CD4-positive, alpha-beta T cell treated with Interleukin-6 at 100 ng/mL for 8 hours (primary cell): ENCODE data around the gene ZNF132.
"Not testable (repeated sequence)": the region's sequence is repeated elsewhere in the genome, so short reads cannot be mapped to it uniquely, and the experiment has no call there.

Experiments
- DNase-seq: peaks from one replicate; pipeline ENCODE4 v3.0.0-alpha.2; 2020; ENCODE audit warnings: mixed read lengths, low spot score

The ZNF132 gene

GRCh38 chr19:58466760-58467589, 27.0 kb upstream of the ZNF132 start, which contains the start of gene ZNF324:
ZNF324 (plus strand) TSS chr19:58467080; CDS start chr19:58469186, 2,106 bp downstream.
- peak; percentile 96 for DNase-seq

- DNase-seq = no peak
Observed at GRCh38 chr19:58466089-58466759, 26.3 kb upstream of the ZNF132 start.

- no peak for DNase-seq
Observed at GRCh38 chr19:58460039-58460438, 20.1 kb upstream of the ZNF132 start.

GRCh38 chr19:58456111-58456510, 16.2 kb upstream of the ZNF132 start:
- DNase-seq = no peak

- no peak for DNase-seq
Observed at GRCh38 chr19:58455306-58455705, 15.4 kb upstream of the ZNF132 start.

GRCh38 chr19:58453743-58454142, 13.8 kb upstream of the ZNF132 start:
- DNase-seq = no peak

- peak; percentile 96 for DNase-seq
Observed at GRCh38 chr19:58451358-58452101, 11.6 kb upstream of the ZNF132 start, which contains the start of gene ZNF324B. ZNF324B (plus strand) TSS chr19:58451622; CDS start chr19:58453702, 2,080 bp downstream.

- DNase-seq = no peak
Observed at GRCh38 chr19:58450856-58451357, 11.0 kb upstream of the ZNF132 start.

GRCh38 chr19:58449980-58450379, 10.0 kb upstream of the ZNF132 start:
- DNase-seq = not testable (repeated sequence)

- DNase-seq = not testable (repeated sequence)
Observed at GRCh38 chr19:58448860-58449259, 8.9 kb upstream of the ZNF132 start.

- not testable (repeated sequence) for DNase-seq
Observed at GRCh38 chr19:58442986-58443385, 3.0 kb upstream of the ZNF132 start.

GRCh38 chr19:58440556-58440955, 603 bp upstream of the ZNF132 start:
- no peak for DNase-seq

- DNase-seq = no peak
Observed at GRCh38 chr19:58434217-58434616, 5.7 kb downstream of the ZNF132 start.

GRCh38 chr19:58429745-58430144, 10.2 kb downstream of the ZNF132 start:
- no peak for DNase-seq

GRCh38 chr19:58428617-58429016, 11.3 kb downstream of the ZNF132 start:
- no peak for DNase-seq

GRCh38 chr19:58417071-58417470, 22.9 kb downstream of the ZNF132 start:
- DNase-seq = no peak

GRCh38 chr19:58416604-58417003, 23.3 kb downstream of the ZNF132 start:
- no peak for DNase-seq

- no peak for DNase-seq
Observed at GRCh38 chr19:58409010-58409790, 30.8 kb downstream of the ZNF132 start.

GRCh38 chr19:58408152-58409009, 31.6 kb downstream of the ZNF132 start, which contains the start of gene ZNF584:
ZNF584 (plus strand) TSS chr19:58408649; CDS start chr19:58409148, 499 bp downstream.
- peak; percentile 93 for DNase-seq

- no peak for DNase-seq
Observed at GRCh38 chr19:58407658-58408151, 32.2 kb downstream of the ZNF132 start.
